Kidney (tissue), 14 donors: ENCODE results near the gene PITX1. TPM values are rescaled to one million over a fixed set of nuclear protein-coding genes. Genes with fewer than 3 reads are reported as not detected.

ENCODE experiments used
- DNase-seq, 5 donors: peaks; one replicate each; pipeline ENCODE4 v3.0.0-alpha.2; 2013 to 2020
- FAIRE-seq: peaks from 2 replicates; lab custom pipeline; 2012; peaks lifted over from hg19 to GRCh38; lab: Jason Lieb, UNC
- H3K27ac ChIP-seq, 2 donors: one replicate each; pipeline ENCODE4 v1.7.0; 2013; ENCODE audit warnings: low read depth in 2 of 2, low read length in 2 of 2, inconsistent platforms in 1 of 2
- H3K27me3 ChIP-seq: one replicate; pipeline ENCODE4 v1.7.1; 2013; ENCODE audit warnings: low read length, inconsistent platforms; ENCODE audit not compliant: control insufficient read depth, insufficient read depth
- H3K36me3 ChIP-seq, 3 donors: one replicate each; pipeline versions ENCODE4 v1.7.0 to v1.7.1; 2013; ENCODE audit warnings: low read length in 3 of 3, control low read depth in 1 of 3, inconsistent platforms in 1 of 3; ENCODE audit not compliant: insufficient read depth in 3 of 3, control insufficient read depth in 2 of 3
- H3K4me1 ChIP-seq, 3 donors: one replicate each; pipeline versions ENCODE4 v1.7.0 to v1.7.1; 2013; ENCODE audit warnings: low read length in 3 of 3, inconsistent platforms in 1 of 3, low read depth in 1 of 3; ENCODE audit not compliant: control insufficient read depth in 2 of 3, insufficient read depth in 2 of 3
- H3K4me3 ChIP-seq, 3 donors: one replicate each; pipeline versions ENCODE4 v1.7.0 to v1.8.1; 2013; ENCODE audit warnings: low read length in 3 of 3, control low read depth in 1 of 3, inconsistent platforms in 1 of 3
- H3K9ac ChIP-seq, 3 donors: one replicate each; pipeline versions ENCODE4 v1.7.0 to v1.7.1; 2013; ENCODE audit warnings: low read length in 3 of 3, control low read depth in 1 of 3, inconsistent platforms in 1 of 3
- H3K9me3 ChIP-seq, 3 donors: one replicate each; pipeline versions ENCODE4 v1.7.0 to v1.7.1; 2013; ENCODE audit warnings: low read length in 3 of 3, control low read depth in 1 of 3, inconsistent platforms in 1 of 3; ENCODE audit not compliant: control insufficient read depth in 2 of 3, insufficient read depth in 1 of 3
- CTCF ChIP-seq: IDR thresholded peaks from 3 replicates; pipeline ENCODE4 v1.5.1; 2012; ENCODE audit warnings: mild to moderate bottlenecking, moderate library complexity, borderline replicate concordance; ENCODE audit not compliant: insufficient read depth; ENCODE audit errors: extremely low read depth
- intact Hi-C: fragments of 100-400 bp; cut with DNase I; formaldehyde crosslinking; loops from one replicate; pipeline ENCODE4 v1.11.1; 2022
- polyA plus RNA-seq: library from polyadenylated mRNA; stranded (reverse); fragments of 350-450 nt; fragmentation: Illumina TruSeq; extraction: RNeasy Lipid Tissue Mini Kit (QIAGEN cat#74804); gene quantifications from one replicate; pipeline ENCODE4 v1.2.3, GENCODE V29; 2014; ENCODE audit warnings: low read depth, low replicate concordance; ENCODE audit not compliant: insufficient read depth
- total RNA-seq: library from RNA; stranded (reverse); fragmentation: NEBNext Ultra II Directional; extraction: Animal tissue kit (Norgen Biotek cat#: 25700); gene quantifications from one replicate; pipeline ENCODE4 v1.2.1, GENCODE V29; 2021
- donor health status: control.
- donor health status: control.
- donor health status: control.
- donor health status: control.
- donor health status: control.
- donor health status: DM: yes; HTN: yes; CAD: no.
- donor health status: Normal renal cell carcinoma (clear cell type).

The PITX1 gene
- total and polyA plus RNA-seq, 2 donors from 2014 or later, result not detected

GRCh38 chr5:135063511-135064234, 29.6 kb upstream of the PITX1 start:
- FAIRE-seq, result no peak
- intact Hi-C loops, result no loop called here

GRCh38 chr5:135063056-135063445, 29.0 kb upstream of the PITX1 start:
- Histone ChIP-seq H3K27ac (no peak overlapping the region), H3K27me3 (no peaks in the 10 kb centered on the region), H3K9ac (no peak overlapping the region), H3K4me3 (no peak overlapping the region), H3K4me1 (no peaks in the 10 kb centered on the region), H3K9me3 (no peaks in the 10 kb centered on the region), H3K36me3 (no peaks in the 10 kb centered on the region)
- intact Hi-C loops, result no loop called here
- DNase-seq, result peak in 1 of 5 donors; percentile 51
- TF ChIP-seq CTCF, result no peak
- no peak for FAIRE-seq

More at GRCh38 chr5:135063511-135064234, 29.6 kb upstream of the PITX1 start:
- DNase-seq, result peak in 1 of 5 donors; percentile 62
- H3K9ac ChIP-seq, result no peak overlapping the region
- H3K36me3 ChIP-seq, result no peaks in the 10 kb centered on the region
- no peaks in the 10 kb centered on the region for H3K4me1 ChIP-seq
- H3K27ac ChIP-seq, result no peak overlapping the region
- no peak overlapping the region for H3K4me3 ChIP-seq
- TF ChIP-seq CTCF, result no peak
- no peaks in the 10 kb centered on the region for H3K27me3 ChIP-seq
- H3K9me3 ChIP-seq, result no peaks in the 10 kb centered on the region

- Histone ChIP-seq H3K9ac (no peak overlapping the region), H3K27ac (no peak overlapping the region), H3K4me3 (no peak overlapping the region), H3K36me3 (no peaks in the 10 kb centered on the region), H3K27me3 (no peaks in the 10 kb centered on the region), H3K4me1 (no peaks in the 10 kb centered on the region), H3K9me3 (no peaks in the 10 kb centered on the region)
- DNase-seq (peak in 2 of 5 donors; percentile 45 to 66), FAIRE-seq (no peak)
- TF ChIP-seq CTCF, result no peak
- intact Hi-C loops, result no loop called here
Observed at GRCh38 chr5:135062216-135063055, 28.4 kb upstream of the PITX1 start.
